DOHH2 (cell line): ENCODE results near the gene NTMT1.
A peak's percentile ranks its signal among the peaks of the same experiment; 100 is the strongest.

Experiments
- H3F3A ChIP-seq: fragments of 200-600 bp; sonication (generic), shearing (Covaris generic); 2 replicates; pipeline ENCODE4 v1.6.0; 2016; ENCODE audit warnings: antibody characterized with exemption, mild to moderate bottlenecking; ENCODE audit not compliant: control insufficient read depth, insufficient read depth
- H3K27ac ChIP-seq: fragments of 200-600 bp; sonication (generic); 2 replicates; pipeline ENCODE4 v1.5.1; 2014; ENCODE audit warnings: low read depth, mild to moderate bottlenecking, low read length, moderate library complexity
- H3K27me3 ChIP-seq: fragments of 200-600 bp; sonication (generic); 2 replicates; pipeline ENCODE4 v1.6.1; 2014; ENCODE audit warnings: mild to moderate bottlenecking, low read length, mixed read lengths; ENCODE audit not compliant: control insufficient read depth
- H3K36me3 ChIP-seq: fragments of 200-600 bp; sonication (generic); 2 replicates; pipeline ENCODE4 v1.6.1; 2014; ENCODE audit warnings: mild to moderate bottlenecking, low read length, moderate library complexity, mixed read lengths; ENCODE audit not compliant: control insufficient read depth
- H3K4me1 ChIP-seq: fragments of 200-600 bp; sonication (generic); 2 replicates; pipeline ENCODE4 v1.6.1; 2014; ENCODE audit warnings: mild to moderate bottlenecking, low read length, mixed read lengths; ENCODE audit not compliant: control insufficient read depth
- H3K4me2 ChIP-seq: fragments of 200-600 bp; sonication (generic); 2 replicates; pipeline ENCODE4 v1.6.0; 2014; ENCODE audit warnings: mild to moderate bottlenecking, low read length, moderate library complexity
- H3K4me3 ChIP-seq: fragments of 200-600 bp; sonication (generic); 2 replicates; pipeline ENCODE4 v1.5.1; 2014; ENCODE audit warnings: mild to moderate bottlenecking, low read length, mixed read lengths
- H3K79me2 ChIP-seq: fragments of 200-600 bp; sonication (generic); 2 replicates; pipeline ENCODE4 v1.6.1; 2014; ENCODE audit warnings: mild to moderate bottlenecking, low read length, mixed read lengths; ENCODE audit not compliant: control insufficient read depth
- H3K9me2 ChIP-seq: fragments of 200-600 bp; sonication (generic); replicated peaks from 2 replicates; pipeline ENCODE4 v1.6.1; 2014; ENCODE audit warnings: mild to moderate bottlenecking, low read length, mixed read lengths; ENCODE audit not compliant: control insufficient read depth
- H3K9me3 ChIP-seq: fragments of 200-600 bp; sonication (generic); 2 replicates; pipeline ENCODE4 v1.6.1; 2014; ENCODE audit warnings: antibody characterized with exemption, low read length, mixed read lengths; ENCODE audit not compliant: control insufficient read depth, insufficient read depth
- H4K20me1 ChIP-seq: fragments of 200-600 bp; sonication (generic); 2 replicates; pipeline ENCODE4 v1.6.0; 2014; ENCODE audit warnings: low read depth, mild to moderate bottlenecking, antibody characterized with exemption, low read length, moderate library complexity; ENCODE audit not compliant: control insufficient read depth, insufficient read depth
- EZH2phosphoT487 ChIP-seq: fragments of 200-600 bp; sonication (generic); IDR thresholded peaks from 2 replicates; pipeline ENCODE4 v1.6.1; 2017; ENCODE audit warnings: borderline replicate concordance, mild to moderate bottlenecking, antibody characterized with exemption, low read length, moderate library complexity, mixed read lengths
- TF ChIP-seq, protein P1 (sequence below): fragments of 200-600 bp; sonication (generic); IDR thresholded peaks from one replicate; pipeline ENCODE4 v1.5.1; 2014; ENCODE audit warnings: antibody characterized with exemption, mild to moderate bottlenecking, low read depth, low read length; ENCODE audit not compliant: poor library complexity, severe bottlenecking

NTMT1 gene

DNA sequence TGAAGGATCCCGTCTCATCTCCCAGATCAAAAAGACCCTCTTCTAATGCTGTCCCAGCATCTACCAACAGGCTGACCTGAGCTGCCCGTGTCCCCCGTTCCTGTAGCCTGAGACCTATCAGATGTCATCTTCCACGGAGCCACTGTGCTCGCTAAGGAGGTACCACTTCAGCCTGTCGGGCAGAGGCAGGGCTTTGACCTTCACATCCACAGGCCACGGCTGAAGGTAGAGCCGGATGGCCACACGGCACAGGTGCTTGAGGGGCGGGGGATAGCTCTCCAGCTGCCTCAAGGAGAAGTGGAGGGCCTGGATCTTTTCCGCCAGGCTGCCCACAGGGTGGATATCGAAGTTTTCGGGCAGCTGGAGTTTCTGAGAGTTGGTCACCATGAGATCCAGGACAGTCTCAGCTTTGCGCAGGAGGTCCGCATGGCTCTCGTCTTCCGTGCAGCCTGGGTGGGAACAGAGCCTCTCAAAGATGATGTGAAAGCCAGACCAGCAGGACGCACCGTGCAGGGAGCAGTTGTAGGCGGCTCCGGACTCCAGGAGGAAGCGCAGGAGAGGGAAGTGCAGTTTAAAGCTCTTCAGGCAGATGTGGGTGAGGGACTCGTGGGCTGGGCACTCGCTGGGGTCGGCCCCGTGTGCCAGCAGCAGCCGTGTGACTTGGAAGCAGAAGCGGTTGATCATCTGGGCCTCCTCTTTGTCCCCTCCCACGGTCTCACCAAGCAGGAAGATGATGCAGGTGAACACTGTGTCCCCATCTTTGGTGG, 11.9 kb downstream of the NTMT1 start:
- H3K79me2 ChIP-seq, result peaks cover 50% of the 10 kb centered on the region
- H3F3A ChIP-seq, result peaks cover 6% of the 10 kb centered on the region; the same call in 1 of the 2 replicates
- peaks cover 62% of the 10 kb centered on the region for H3K36me3 ChIP-seq
- no peaks in the 10 kb centered on the region for H3K9me3 ChIP-seq
- H3K27me3 ChIP-seq, result no peaks in the 10 kb centered on the region
- no peaks in the 10 kb centered on the region for H3K9me2 ChIP-seq
- H3K4me3 ChIP-seq, result no peak overlapping the region
- no peak overlapping the region for H3K27ac ChIP-seq
- peaks cover 16% of the 10 kb centered on the region for H3K4me1 ChIP-seq
- no peak overlapping the region for H3K4me2 ChIP-seq
- TF ChIP-seq, protein P1, sequence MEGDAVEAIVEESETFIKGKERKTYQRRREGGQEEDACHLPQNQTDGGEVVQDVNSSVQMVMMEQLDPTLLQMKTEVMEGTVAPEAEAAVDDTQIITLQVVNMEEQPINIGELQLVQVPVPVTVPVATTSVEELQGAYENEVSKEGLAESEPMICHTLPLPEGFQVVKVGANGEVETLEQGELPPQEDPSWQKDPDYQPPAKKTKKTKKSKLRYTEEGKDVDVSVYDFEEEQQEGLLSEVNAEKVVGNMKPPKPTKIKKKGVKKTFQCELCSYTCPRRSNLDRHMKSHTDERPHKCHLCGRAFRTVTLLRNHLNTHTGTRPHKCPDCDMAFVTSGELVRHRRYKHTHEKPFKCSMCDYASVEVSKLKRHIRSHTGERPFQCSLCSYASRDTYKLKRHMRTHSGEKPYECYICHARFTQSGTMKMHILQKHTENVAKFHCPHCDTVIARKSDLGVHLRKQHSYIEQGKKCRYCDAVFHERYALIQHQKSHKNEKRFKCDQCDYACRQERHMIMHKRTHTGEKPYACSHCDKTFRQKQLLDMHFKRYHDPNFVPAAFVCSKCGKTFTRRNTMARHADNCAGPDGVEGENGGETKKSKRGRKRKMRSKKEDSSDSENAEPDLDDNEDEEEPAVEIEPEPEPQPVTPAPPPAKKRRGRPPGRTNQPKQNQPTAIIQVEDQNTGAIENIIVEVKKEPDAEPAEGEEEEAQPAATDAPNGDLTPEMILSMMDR, result no peak
- no peak for TF ChIP-seq EZH2phosphoT487
- H4K20me1 ChIP-seq, result peaks cover 24% of the 10 kb centered on the region; the same call in 1 of the 2 replicates

DNA sequence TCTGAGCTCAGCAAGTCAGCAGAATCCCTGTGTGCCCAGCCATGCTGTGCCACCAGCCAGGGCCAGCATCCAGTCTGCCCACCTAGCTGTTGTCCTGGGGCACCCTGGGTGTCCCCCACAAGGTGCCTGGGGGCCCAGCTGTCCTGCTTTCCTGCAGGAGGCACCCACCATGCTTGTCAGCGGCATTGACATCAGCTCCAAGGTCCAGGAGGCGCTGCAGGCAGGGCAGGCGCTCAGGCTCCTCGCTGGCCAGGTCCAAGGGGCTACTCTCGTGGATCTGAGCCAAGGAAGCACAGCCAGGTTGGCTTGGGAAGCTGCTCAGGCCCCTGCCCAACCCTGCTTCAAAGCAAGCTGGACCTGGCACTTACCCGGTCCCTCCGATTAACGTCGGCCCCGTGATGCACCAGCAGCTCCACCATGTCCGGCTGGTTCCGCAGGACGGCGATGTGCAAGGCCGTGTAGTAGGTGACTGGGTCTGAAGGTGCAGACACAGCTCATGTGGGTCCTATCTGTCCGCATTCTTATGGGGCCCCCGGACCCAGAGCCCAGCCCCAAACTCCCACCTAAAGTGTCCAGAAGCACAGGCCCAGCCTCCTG, 13.2 kb downstream of the NTMT1 start:
- H3K27me3 ChIP-seq, result no peaks in the 10 kb centered on the region
- 0 out of 2 replicates have a peak, but pooled peaks cover 17% of the 10 kb centered on the region for H4K20me1 ChIP-seq
- H3K27ac ChIP-seq, result no peak overlapping the region
- no peak overlapping the region for H3K4me3 ChIP-seq
- H3K79me2 ChIP-seq, result peaks cover 38% of the 10 kb centered on the region
- no peaks in the 10 kb centered on the region for H3K9me3 ChIP-seq
- H3K4me1 ChIP-seq, result peaks cover 16% of the 10 kb centered on the region
- H3K9me2 ChIP-seq, result no peaks in the 10 kb centered on the region
- no peak for TF ChIP-seq EZH2phosphoT487
- TF ChIP-seq, protein P1, result no peak
- H3F3A ChIP-seq, result peaks cover 6% of the 10 kb centered on the region; the same call in 1 of the 2 replicates
- no peak overlapping the region for H3K4me2 ChIP-seq
- peaks cover 49% of the 10 kb centered on the region for H3K36me3 ChIP-seq

DNA sequence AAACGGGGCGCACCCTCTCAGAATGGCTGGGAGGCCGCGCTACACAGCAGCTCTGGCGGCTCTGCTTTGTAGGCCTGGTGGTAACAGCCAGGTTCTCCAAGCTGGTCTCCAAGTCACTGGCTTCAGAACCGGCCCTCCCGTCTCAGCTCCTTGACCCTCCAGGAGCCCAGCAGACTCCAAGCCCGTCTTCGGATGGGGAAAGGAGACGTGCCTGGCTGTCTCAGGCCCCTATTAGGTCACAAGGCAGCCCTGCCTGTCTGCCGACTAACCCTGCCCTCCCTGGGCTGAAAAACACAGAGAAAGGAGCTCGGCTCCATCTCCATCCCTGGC, 13.8 kb downstream of the NTMT1 start:
- no peak overlapping the region for H3K27ac ChIP-seq
- peaks cover 16% of the 10 kb centered on the region for H3K4me1 ChIP-seq
- no peaks in the 10 kb centered on the region for H3K9me2 ChIP-seq
- H3K79me2 ChIP-seq, result peaks cover 38% of the 10 kb centered on the region
- peaks cover 46% of the 10 kb centered on the region for H3K36me3 ChIP-seq
- H3K4me3 ChIP-seq, result no peak overlapping the region
- peak overlapping the region; percentile 97; the same call in 1 of the 2 replicates for H3K4me2 ChIP-seq
- H3F3A ChIP-seq, result peaks cover 6% of the 10 kb centered on the region; the same call in 1 of the 2 replicates
- no peaks in the 10 kb centered on the region for H3K9me3 ChIP-seq
- no peak for TF ChIP-seq EZH2phosphoT487
- TF ChIP-seq, protein P1, result no peak
- 0 out of 2 replicates have a peak, but pooled peaks cover 17% of the 10 kb centered on the region for H4K20me1 ChIP-seq
- H3K27me3 ChIP-seq, result no peaks in the 10 kb centered on the region
